ENCODE results near the gene CCDC150. TPM values are rescaled to one million over a fixed set of nuclear protein-coding genes. Genes with fewer than 3 reads are reported as not detected.

Gene CCDC150
- total RNA-seq, 2 donors from 2014 or later, result 0.56 to 0.79 TPM

GRCh38 chr2:196638765-196639164, 750 bp upstream of the CCDC150 start:
- Histone ChIP-seq H3K27me3 (no peaks in the 10 kb centered on the region), H3K4me1 (no peaks in the 10 kb centered on the region), H3K36me3 (no peaks in the 10 kb centered on the region), H3K4me3 (peak overlapping the region in 1 of 2 donors; percentile 68), H3K9me3 (no peaks in the 10 kb centered on the region), H3K27ac (no peak overlapping the region)
- DNase-seq (ENCODE audit: low spot score), result no peak
- TF ChIP-seq CTCF (IDR thresholded peaks at IDR 0.05), result no peak

- peak overlapping the region; percentile 47 to 68 for H3K4me3 ChIP-seq
- no peak for DNase-seq (ENCODE audit: low spot score)
- TF ChIP-seq CTCF (IDR thresholded peaks at IDR 0.05), result no peak
- H3K27ac ChIP-seq, result peak overlapping the region in 1 of 2 donors; percentile 68
- H3K4me1 ChIP-seq, result no peaks in the 10 kb centered on the region
- no peaks in the 10 kb centered on the region for H3K36me3 ChIP-seq
- H3K27me3 ChIP-seq, result no peaks in the 10 kb centered on the region
- H3K9me3 ChIP-seq, result no peaks in the 10 kb centered on the region
Measured at GRCh38 chr2:196640031-196640548, 575 bp downstream of the CCDC150 start.

GRCh38 chr2:196649202-196649601, 9.7 kb downstream of the CCDC150 start:
- no peaks in the 10 kb centered on the region for H3K4me1 ChIP-seq
- no peak overlapping the region for H3K27ac ChIP-seq
- no peak for TF ChIP-seq CTCF (IDR thresholded peaks at IDR 0.05)
- H3K4me3 ChIP-seq, result no peak overlapping the region
- H3K36me3 ChIP-seq, result no peaks in the 10 kb centered on the region
- H3K27me3 ChIP-seq, result no peaks in the 10 kb centered on the region
- H3K9me3 ChIP-seq, result peaks cover 14 to 43% of the 10 kb centered on the region in 2 donors
- DNase-seq (ENCODE audit: low spot score), result no peak

GRCh38 chr2:196651387-196652094, 12.0 kb downstream of the CCDC150 start:
- Histone ChIP-seq H3K4me3 (no peak overlapping the region), H3K27me3 (no peaks in the 10 kb centered on the region), H3K9me3 (peaks cover 14 to 43% of the 10 kb centered on the region in 2 donors), H3K27ac (no peak overlapping the region), H3K4me1 (no peaks in the 10 kb centered on the region), H3K36me3 (no peaks in the 10 kb centered on the region)
- DNase-seq (ENCODE audit: low spot score), result no peak
- TF ChIP-seq CTCF (IDR thresholded peaks at IDR 0.05), result no peak

GRCh38 chr2:196652869-196653268, 13.4 kb downstream of the CCDC150 start:
- no peak for TF ChIP-seq CTCF (IDR thresholded peaks at IDR 0.05)
- Histone ChIP-seq H3K27me3 (no peaks in the 10 kb centered on the region), H3K4me1 (no peaks in the 10 kb centered on the region), H3K27ac (no peak overlapping the region), H3K9me3 (peaks cover 14 to 43% of the 10 kb centered on the region in 2 donors), H3K4me3 (no peak overlapping the region), H3K36me3 (no peaks in the 10 kb centered on the region)
- DNase-seq (ENCODE audit: low spot score), result no peak

All from right atrium auricular region (tissue), 2 donors.